ENCODE results near the gene ATP11A. TPM values are rescaled to one million over a fixed set of nuclear protein-coding genes. Genes with fewer than 3 reads are reported as not detected.
A peak's percentile ranks its signal among the peaks of the same experiment; 100 is the strongest.

Gene ATP11A
- total RNA-seq, 6 experiments from 2014 or later, result 24.3 to 57.4 (median 33.1) TPM

- 75% methylated on average over 8 of the region's 11 CpGs for WGBS (ENCODE audit: insufficient coverage, low coverage, low lambda C conversion rate, missing lambda C conversion rate)
- Histone ChIP-seq H3K4me3 (no peak overlapping the region), H3K27me3 (no peaks in the 10 kb centered on the region), H3K36me3 (peaks cover 6 to 43% (median 17%) of the 10 kb centered on the region in 4 donors), H3K27ac (no peak overlapping the region), H3K9me3 (no peaks in the 10 kb centered on the region), H3K4me1 (no peaks in the 10 kb centered on the region)
- TF ChIP-seq CTCF (IDR thresholded peaks at IDR 0.05) (no peak), POLR2A (IDR thresholded peaks at IDR 0.05) (no peak)
- intact Hi-C loops (cut with DNase I), result no loop called here
- ATAC-seq (no peak), DNase-seq (no peak)
Measured at GRCh38 chr13:112825071-112825470, 135.2 kb downstream of the ATP11A start.

- ATAC-seq, result peak in 1 of 4 donors; percentile 25
- WGBS (ENCODE audit: insufficient coverage, low coverage, low lambda C conversion rate, missing lambda C conversion rate), result 100% methylated on average over 2 of the region's 6 CpGs
- peaks cover 6 to 39% (median 16%) of the 10 kb centered on the region in 4 donors for H3K36me3 ChIP-seq
Measured at GRCh38 chr13:112825875-112826274, 136.0 kb downstream of the ATP11A start.

GRCh38 chr13:112826565-112826964, 136.7 kb downstream of the ATP11A start:
- 98% methylated on average over 10 of the region's 14 CpGs for WGBS (ENCODE audit: insufficient coverage, low coverage, low lambda C conversion rate, missing lambda C conversion rate)
- Histone ChIP-seq H3K4me1 (no peaks in the 10 kb centered on the region), H3K27me3 (no peaks in the 10 kb centered on the region), H3K27ac (no peak overlapping the region), H3K36me3 (peaks cover 6 to 42% (median 16%) of the 10 kb centered on the region in 4 donors), H3K4me3 (no peak overlapping the region), H3K9me3 (no peaks in the 10 kb centered on the region)
- intact Hi-C loops (cut with DNase I), result no loop called here
- DNase-seq, result no peak
- no peak for TF ChIP-seq CTCF (IDR thresholded peaks at IDR 0.05)
- no peak for TF ChIP-seq POLR2A (IDR thresholded peaks at IDR 0.05)
- no peak for ATAC-seq

More at GRCh38 chr13:112825875-112826274, 136.0 kb downstream of the ATP11A start:
- no peak overlapping the region for H3K4me3 ChIP-seq
- no peaks in the 10 kb centered on the region for H3K9me3 ChIP-seq
- no peaks in the 10 kb centered on the region for H3K4me1 ChIP-seq
- H3K27me3 ChIP-seq, result no peaks in the 10 kb centered on the region
- intact Hi-C loops (cut with DNase I), result no loop called here
- H3K27ac ChIP-seq, result no peak overlapping the region
- TF ChIP-seq POLR2A (IDR thresholded peaks at IDR 0.05) (no peak), CTCF (IDR thresholded peaks at IDR 0.05) (no peak)
- no peak for DNase-seq

- Histone ChIP-seq H3K36me3 (peaks cover 6 to 58% (median 26%) of the 10 kb centered on the region in 4 donors), H3K9me3 (no peaks in the 10 kb centered on the region), H3K4me3 (no peak overlapping the region), H3K27me3 (no peaks in the 10 kb centered on the region), H3K4me1 (no peaks in the 10 kb centered on the region), H3K27ac (no peak overlapping the region)
- intact Hi-C loops (cut with DNase I), result no loop called here
- WGBS (ENCODE audit: insufficient coverage, low coverage, low lambda C conversion rate, missing lambda C conversion rate), result 87% methylated on average over 19 of the region's 19 CpGs
- ATAC-seq, result no peak
- TF ChIP-seq CTCF (IDR thresholded peaks at IDR 0.05) (no peak), POLR2A (IDR thresholded peaks at IDR 0.05) (no peak)
- DNase-seq, result no peak
Measured at GRCh38 chr13:112828082-112828699, 138.4 kb downstream of the ATP11A start.
